ENCODE measurements around the gene THY1. TPM values are rescaled to one million over a fixed set of nuclear protein-coding genes. Genes with fewer than 3 reads are reported as not detected.

Gene THY1
- total RNA-seq, 1 experiment from 2014 or later, result 1.1 TPM

- intact Hi-C loops (cut with micrococcal nuclease), result no loop called here
- Histone ChIP-seq H3K27ac (ENCODE audit: low read depth, low read length) (no peak overlapping the region), H2AFZ (ENCODE audit: low read depth, low read length, poor library complexity, severe bottlenecking) (no peak overlapping the region), H3K9ac (ENCODE audit: low read length) (no peak overlapping the region), H3K36me3 (ENCODE audit: control insufficient read depth in 1 of 2, insufficient read depth in 2 of 2, low read length in 2 of 2) (no peaks in the 10 kb centered on the region), H3K9me2 (ENCODE audit: insufficient read depth) (no peaks in the 10 kb centered on the region), H3K4me1 (ENCODE audit: control insufficient read depth in 1 of 2, insufficient read depth in 2 of 2, low read length in 2 of 2) (no peaks in the 10 kb centered on the region), H3K4me2 (ENCODE audit: low read length) (no peak overlapping the region), H3K27me3 (ENCODE audit: insufficient read depth, low read length) (no peaks in the 10 kb centered on the region), H3K79me2 (ENCODE audit: insufficient read depth, low read length) (no peaks in the 10 kb centered on the region), H3K9me3 (ENCODE audit: control insufficient read depth in 1 of 2, insufficient read depth in 1 of 2, low read depth in 1 of 2, low read length in 2 of 2) (no peaks in the 10 kb centered on the region), H3K4me3 (replicated peaks in 1 of 2; ENCODE audit: low read depth in 1 of 2, low read length in 2 of 2) (no peak overlapping the region), H4K20me1 (ENCODE audit: insufficient read depth) (no peaks in the 10 kb centered on the region)
- no peak for DNase-seq (ENCODE audit: low read depth, low spot score)
- ChIA-PET RAD21 (ENCODE audit: low non-redundant PET in 1 of 2, low total read pairs in 2 of 2, uncharacterized antibody in 2 of 2, unreplicated experiment in 2 of 2) (no interaction called here), POLR2A (no interaction called here), CTCF (no interaction called here)
- no peak for ATAC-seq
- no TSS peak for BruUV-seq (replicated peaks)
- no peak for TF ChIP-seq ZFX (IDR thresholded peaks at IDR 0.05)
Measured at GRCh38 chr11:119449498-119449897, 26.5 kb upstream of the THY1 start.

DNA sequence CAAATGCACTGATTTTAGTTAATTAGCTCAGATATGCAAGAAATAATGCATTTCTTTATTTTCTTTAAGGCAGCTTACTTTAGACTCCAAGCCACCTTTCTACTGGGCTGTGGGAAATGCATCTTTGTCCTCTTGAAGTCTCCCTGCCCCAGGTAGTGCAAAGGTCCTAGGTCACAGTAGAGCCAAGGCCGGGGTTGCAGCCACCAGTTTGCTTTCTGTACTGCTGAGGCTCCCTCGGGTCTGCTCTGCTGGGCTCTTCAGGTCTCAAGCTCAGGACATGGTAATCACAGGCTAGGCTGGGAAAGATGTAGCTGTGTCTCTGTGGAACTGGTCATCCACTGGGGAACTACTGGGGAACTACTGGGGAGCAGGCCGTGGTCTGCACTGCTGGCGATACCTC, 25.4 kb upstream of the THY1 start:
- no peak overlapping the region for H2AFZ ChIP-seq (ENCODE audit: low read depth, low read length, poor library complexity, severe bottlenecking)
- no peaks in the 10 kb centered on the region for H3K4me1 ChIP-seq (ENCODE audit: control insufficient read depth in 1 of 2, insufficient read depth in 2 of 2, low read length in 2 of 2)
- H3K79me2 ChIP-seq (ENCODE audit: insufficient read depth, low read length), result no peaks in the 10 kb centered on the region
- H3K27me3 ChIP-seq (ENCODE audit: insufficient read depth, low read length), result no peaks in the 10 kb centered on the region
- BruUV-seq (replicated peaks), result no TSS peak
- no peak for TF ChIP-seq SP1 (IDR thresholded peaks at IDR 0.05; ENCODE audit: low read depth)
- no peak for TF ChIP-seq TCF7L2 (IDR thresholded peaks at IDR 0.05; ENCODE audit: borderline replicate concordance, extremely low read depth, insufficient read depth, insufficient read length)
- no peak for TF ChIP-seq CTCF (IDR thresholded peaks at IDR 0.05 in 2 of 3, conservative IDR thresholded peaks at IDR 0.05 in 1 of 3; ENCODE audit: borderline replicate concordance in 1 of 3, insufficient read depth in 1 of 3, low read depth in 2 of 3, low read length in 2 of 3)
- TF ChIP-seq SRF (IDR thresholded peaks at IDR 0.05; ENCODE audit: low read depth), result no peak
- TF ChIP-seq, protein P1, sequence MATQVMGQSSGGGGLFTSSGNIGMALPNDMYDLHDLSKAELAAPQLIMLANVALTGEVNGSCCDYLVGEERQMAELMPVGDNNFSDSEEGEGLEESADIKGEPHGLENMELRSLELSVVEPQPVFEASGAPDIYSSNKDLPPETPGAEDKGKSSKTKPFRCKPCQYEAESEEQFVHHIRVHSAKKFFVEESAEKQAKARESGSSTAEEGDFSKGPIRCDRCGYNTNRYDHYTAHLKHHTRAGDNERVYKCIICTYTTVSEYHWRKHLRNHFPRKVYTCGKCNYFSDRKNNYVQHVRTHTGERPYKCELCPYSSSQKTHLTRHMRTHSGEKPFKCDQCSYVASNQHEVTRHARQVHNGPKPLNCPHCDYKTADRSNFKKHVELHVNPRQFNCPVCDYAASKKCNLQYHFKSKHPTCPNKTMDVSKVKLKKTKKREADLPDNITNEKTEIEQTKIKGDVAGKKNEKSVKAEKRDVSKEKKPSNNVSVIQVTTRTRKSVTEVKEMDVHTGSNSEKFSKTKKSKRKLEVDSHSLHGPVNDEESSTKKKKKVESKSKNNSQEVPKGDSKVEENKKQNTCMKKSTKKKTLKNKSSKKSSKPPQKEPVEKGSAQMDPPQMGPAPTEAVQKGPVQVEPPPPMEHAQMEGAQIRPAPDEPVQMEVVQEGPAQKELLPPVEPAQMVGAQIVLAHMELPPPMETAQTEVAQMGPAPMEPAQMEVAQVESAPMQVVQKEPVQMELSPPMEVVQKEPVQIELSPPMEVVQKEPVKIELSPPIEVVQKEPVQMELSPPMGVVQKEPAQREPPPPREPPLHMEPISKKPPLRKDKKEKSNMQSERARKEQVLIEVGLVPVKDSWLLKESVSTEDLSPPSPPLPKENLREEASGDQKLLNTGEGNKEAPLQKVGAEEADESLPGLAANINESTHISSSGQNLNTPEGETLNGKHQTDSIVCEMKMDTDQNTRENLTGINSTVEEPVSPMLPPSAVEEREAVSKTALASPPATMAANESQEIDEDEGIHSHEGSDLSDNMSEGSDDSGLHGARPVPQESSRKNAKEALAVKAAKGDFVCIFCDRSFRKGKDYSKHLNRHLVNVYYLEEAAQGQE (IDR thresholded peaks at IDR 0.05; ENCODE audit: low read depth), result no peak
- ChIA-PET RAD21 (ENCODE audit: low non-redundant PET in 1 of 2, low total read pairs in 2 of 2, uncharacterized antibody in 2 of 2, unreplicated experiment in 2 of 2) (no interaction called here), CTCF (no interaction called here), POLR2A (no interaction called here)
- no peaks in the 10 kb centered on the region for H3K9me2 ChIP-seq (ENCODE audit: insufficient read depth)
- ATAC-seq (no peak), DNase-seq (ENCODE audit: low read depth, low spot score) (no peak)
- H3K9ac ChIP-seq (ENCODE audit: low read length), result no peak overlapping the region
- H4K20me1 ChIP-seq (ENCODE audit: insufficient read depth), result no peaks in the 10 kb centered on the region
- no peak overlapping the region for H3K27ac ChIP-seq (ENCODE audit: low read depth, low read length)
- no peaks in the 10 kb centered on the region for H3K9me3 ChIP-seq (ENCODE audit: control insufficient read depth in 1 of 2, insufficient read depth in 1 of 2, low read depth in 1 of 2, low read length in 2 of 2)
- intact Hi-C loops (cut with micrococcal nuclease), result no loop called here
- H3K36me3 ChIP-seq (ENCODE audit: control insufficient read depth in 1 of 2, insufficient read depth in 2 of 2, low read length in 2 of 2), result no peaks in the 10 kb centered on the region
- H3K4me2 ChIP-seq (ENCODE audit: low read length), result no peak overlapping the region
- H3K4me3 ChIP-seq (replicated peaks in 1 of 2; ENCODE audit: low read depth in 1 of 2, low read length in 2 of 2), result no peak overlapping the region
